Embryonic facial prominence (tissue), 1 donor: ENCODE results near the gene NAT9.

Source experiments
- DNase-seq: peaks from one replicate; pipeline ENCODE4 v3.0.0-alpha.2; 2016; ENCODE audit errors: extremely low spot score

The NAT9 gene

GRCh38 chr17:74744714-74745547 lies 31.2 kb downstream of the NAT9 start:
- DNase-seq = no peak

DNA sequence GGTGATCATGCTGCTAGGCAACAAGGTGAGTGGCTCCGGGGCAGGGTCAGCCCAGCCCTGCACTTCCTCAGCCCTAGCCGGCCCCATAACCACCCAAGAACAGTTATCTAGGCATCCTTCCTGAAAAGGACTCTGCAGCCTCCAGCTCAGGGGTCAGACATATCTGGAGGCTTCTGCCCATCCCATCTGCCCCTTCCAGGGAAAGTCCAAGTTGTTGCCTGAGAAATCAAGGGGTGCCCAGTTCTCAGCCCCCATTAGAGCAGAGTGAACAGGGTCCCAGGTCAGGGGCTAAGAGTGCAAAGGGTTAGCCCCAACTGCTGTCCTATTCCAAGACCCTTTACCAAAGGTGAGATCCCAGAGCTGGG lies 31.8 kb downstream of the NAT9 start:
- no peak for DNase-seq

GRCh38 chr17:74743755-74744154 lies 32.4 kb downstream of the NAT9 start:
- DNase-seq = no peak

DNA sequence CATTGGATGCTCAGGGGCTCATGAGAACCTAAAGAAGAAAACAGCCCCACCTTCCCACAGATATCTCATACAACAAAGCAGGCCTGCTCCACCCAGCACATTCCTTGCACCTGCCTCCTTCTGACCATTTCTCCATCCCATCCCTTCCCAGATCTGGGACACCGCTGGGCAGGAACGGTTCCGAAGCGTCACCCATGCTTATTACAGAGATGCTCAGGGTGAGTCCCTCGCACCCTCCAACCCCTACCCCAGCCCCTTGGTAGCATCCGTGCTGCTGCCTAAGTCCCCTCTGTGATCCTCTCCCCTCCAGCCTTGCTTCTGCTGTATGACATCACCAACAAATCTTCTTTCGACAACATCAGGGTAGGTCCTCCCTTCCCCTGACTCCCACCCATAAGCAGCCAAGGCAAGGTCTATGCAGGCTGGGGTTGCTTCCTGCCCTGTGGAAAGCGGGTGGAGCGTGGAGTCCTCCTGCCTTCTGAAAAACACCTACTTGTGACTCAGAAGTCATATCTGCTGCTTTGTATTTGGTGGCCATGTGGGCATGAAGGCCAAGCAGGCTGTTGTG lies 33.1 kb downstream of the NAT9 start:
- no peak for DNase-seq

DNA sequence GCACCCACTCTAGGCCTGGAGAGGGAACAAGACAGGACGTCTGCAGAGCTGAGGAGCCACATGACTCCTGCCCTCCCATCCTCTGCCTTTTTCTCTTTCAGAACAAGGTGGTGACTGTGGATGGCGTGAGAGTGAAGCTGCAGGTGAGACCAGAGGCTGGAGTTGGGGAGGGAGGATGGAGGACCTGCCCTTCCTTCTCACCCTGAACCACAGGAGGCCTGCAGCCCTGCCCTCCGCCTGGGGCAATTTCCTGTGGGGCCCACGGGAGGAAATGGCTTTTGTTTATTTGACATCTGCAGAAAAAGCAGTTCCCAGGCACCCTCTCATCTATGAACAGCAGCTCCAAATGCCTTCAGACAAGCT lies 34.0 kb downstream of the NAT9 start:
- no peak for DNase-seq

DNA sequence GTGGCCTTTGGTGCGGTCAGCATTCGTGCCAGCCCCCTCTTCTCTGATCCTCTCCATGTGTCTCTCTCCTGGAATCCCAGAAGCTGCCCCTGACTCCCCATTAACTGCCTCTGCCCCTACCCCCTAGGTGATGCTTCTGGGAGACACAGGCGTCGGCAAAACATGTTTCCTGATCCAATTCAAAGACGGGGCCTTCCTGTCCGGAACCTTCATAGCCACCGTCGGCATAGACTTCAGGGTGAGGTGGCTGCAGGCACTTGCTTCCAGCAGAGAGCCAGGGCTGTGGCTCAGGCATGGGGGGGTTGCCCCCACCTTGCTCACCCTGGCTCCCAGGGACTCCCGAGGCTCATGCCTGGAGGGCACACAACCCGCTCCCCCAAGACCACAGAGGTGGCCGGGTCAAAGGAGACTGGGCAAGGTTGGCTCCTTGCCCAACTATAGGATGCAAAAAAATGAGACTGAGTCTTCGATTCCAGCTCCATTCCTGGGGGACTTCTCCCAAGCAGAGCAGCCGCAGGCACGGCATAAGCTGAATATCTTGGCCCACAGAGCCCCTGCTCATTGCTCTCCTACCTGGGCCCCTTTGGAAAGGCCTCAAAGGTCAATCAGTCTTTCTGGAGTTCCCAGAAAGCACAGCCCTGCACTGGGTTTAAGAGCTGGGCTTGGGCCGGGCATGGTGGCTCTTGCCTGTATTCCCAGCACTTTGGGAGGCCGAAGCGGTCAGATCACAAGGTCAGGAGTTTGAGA lies 35.3 kb downstream of the NAT9 start:
- no peak for DNase-seq

GRCh38 chr17:74740173-74740572 lies 36.0 kb downstream of the NAT9 start:
- DNase-seq = no peak

GRCh38 chr17:74739227-74739831 lies 36.8 kb downstream of the NAT9 start:
- no peak for DNase-seq

DNA sequence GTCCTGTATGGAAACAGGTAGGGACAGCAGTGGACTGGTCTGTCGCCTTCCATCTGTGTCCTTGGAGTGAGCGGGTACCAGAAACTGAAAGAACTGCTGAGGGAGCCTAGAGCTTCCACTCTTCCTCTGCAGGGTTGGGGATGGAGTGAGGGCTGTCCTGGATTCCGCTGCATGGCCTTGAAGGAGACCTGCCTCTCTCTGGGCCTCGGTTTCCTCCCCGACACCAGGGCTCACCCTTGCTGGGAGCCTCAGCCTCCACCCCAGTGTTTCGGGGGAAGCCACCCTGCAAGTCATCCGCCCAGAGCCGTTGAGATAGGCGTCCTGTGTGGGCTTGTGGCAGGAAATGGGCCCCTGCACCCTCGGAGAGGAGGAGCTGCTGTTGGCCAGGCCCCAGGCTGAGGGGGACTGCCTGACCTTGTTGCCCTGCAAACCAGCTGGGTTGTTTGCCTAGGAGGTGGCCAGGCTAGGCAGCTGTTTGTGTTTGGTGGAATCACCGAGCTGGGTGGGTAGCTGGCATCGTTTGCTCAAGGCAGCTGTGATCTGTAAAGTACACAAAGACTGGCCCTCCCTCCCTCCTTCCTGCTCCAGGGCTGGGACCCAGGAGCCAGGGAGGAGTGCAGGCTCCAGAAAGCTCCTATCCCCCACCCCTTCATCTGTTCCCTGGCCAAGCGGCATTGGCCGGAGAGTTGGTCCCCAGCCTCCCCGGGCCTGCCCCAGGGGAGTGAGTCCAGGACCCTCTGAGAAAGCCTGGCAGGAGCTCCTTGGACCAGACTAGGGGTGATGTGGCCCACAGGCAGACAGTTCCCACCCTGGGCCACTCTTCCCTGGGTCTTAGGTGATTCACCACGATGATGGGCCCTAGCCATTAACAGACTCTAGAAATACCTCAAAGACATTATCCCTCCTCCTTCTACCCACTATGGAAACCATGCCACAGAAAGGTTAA lies 37.8 kb downstream of the NAT9 start:
- DNase-seq = no peak

GRCh38 chr17:74737299-74738050 lies 38.7 kb downstream of the NAT9 start:
- no peak for DNase-seq

GRCh38 chr17:74736513-74737298 lies 39.4 kb downstream of the NAT9 start, which contains the start of gene RAB37:
RAB37 (plus strand) TSS chr17:74737256; CDS start chr17:74737273, 17 bp downstream.
- DNase-seq = no peak

- no peak for DNase-seq
These were observed 41.9 kb downstream of the NAT9 start for GRCh38 chr17:74734256-74734655.

- DNase-seq = no peak
These were observed 42.6 kb downstream of the NAT9 start for GRCh38 chr17:74733365-74734122.

DNA sequence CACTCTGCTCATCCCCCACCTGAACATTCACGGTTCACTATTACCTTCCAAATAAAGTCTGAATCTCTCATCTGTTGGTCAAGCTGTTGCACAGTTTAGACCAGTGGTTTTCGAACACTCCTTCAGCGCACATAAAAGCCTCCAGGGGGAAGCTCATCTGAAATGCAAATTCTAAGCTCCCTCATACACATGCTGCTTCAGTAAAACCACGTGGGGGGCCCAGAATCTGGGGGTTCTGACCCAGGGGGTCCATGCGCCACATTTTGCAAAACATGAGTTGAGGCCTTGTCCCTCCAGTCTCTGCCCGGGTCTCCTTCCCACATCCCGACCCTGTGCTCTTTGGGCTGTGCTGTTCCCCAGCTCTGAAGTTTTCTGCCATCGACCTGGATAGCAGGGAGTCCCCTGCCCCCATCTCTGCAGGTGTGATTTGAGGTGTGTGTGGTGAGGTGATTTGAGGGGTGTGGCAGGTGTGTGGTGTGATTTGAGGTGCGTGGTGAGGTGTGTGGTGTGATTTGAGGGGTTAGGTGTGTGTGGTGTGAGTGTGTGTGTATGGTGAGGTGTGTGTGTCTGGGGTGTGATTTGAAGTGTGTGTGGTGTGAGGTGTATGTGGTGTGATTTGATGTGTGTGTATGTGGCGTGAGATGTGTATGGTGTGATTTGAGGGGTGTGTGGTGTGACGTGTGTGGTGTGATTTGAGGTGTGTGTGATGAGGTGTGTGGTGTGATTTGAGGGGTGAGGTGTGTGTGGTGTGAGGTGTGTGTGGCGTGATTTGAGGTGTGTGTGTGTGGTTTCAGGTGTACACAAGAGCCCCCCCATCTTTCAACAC lies 43.9 kb downstream of the NAT9 start:
- DNase-seq = no peak

GRCh38 chr17:74731347-74731605 lies 44.9 kb downstream of the NAT9 start:
- no peak for DNase-seq

GRCh38 chr17:74730491-74731346 lies 45.4 kb downstream of the NAT9 start:
- DNase-seq = no peak

DNA sequence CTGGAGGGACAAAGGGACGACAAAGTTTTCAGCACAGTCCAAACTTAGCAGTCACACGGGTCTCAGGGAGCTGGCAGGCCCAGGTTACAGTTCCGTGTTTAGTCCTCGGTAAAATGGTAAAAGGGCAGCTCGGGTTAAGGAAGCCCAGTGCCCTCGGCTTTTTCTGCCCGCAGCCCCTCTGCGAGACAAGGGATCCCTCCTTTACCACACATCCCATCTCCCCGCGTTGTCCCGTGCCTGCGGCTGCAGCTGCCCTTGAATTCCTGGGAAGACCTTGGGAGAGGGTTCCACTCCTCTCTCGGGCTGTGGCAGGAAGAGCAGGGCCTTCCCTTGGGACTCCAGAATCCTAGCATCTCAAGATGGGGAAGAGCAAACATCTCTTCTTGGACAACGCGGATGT lies 46.3 kb downstream of the NAT9 start:
- no peak for DNase-seq
